B cell (primary cell): Measurements from ENCODE around the gene ITPR3. TPM values are rescaled to one million over a fixed set of nuclear protein-coding genes. Genes with fewer than 3 reads are reported as not detected.

Experiments used
- ATAC-seq: fragments of 200-7000 bp; cut with Tn5 transposase; one replicate; pipeline ENCODE4 v1.10.0; 2021; ENCODE audit warnings: low read depth, mild to moderate bottlenecking, moderate number of reproducible peaks, moderate library complexity
- CTCF ChIA-PET: fragments of 350-600 bp; sonication (Branson Sonifier 250); formaldehyde crosslinking; loops from one replicate; lab custom pipeline; 2021; ENCODE audit warnings: antibody characterized with exemption, inconsistent platforms; lab: Charles Lee
- POLR2A ChIA-PET: fragments of 350-600 bp; sonication (Branson Sonifier 250); formaldehyde crosslinking; loops from one replicate; lab custom pipeline; 2021; ENCODE audit warnings: antibody characterized with exemption; lab: Charles Lee
- DNase-seq: peaks from one replicate; pipeline ENCODE4 v3.0.0; 2013
- H2AFZ ChIP-seq: 2 replicates; pipeline ENCODE4 v1.6.1; 2012; ENCODE audit warnings: mild to moderate bottlenecking, low read depth, low read length; ENCODE audit not compliant: insufficient read depth, poor library complexity, severe bottlenecking
- H3K27ac ChIP-seq, 2 donors: 1 replicate in 1 of 2; 2 replicates in 1 of 2; pipeline ENCODE4 v1.5.1; 2012 to 2013; ENCODE audit warnings: low read length in 2 of 2, mild to moderate bottlenecking in 2 of 2, moderate library complexity in 1 of 2
- H3K27me3 ChIP-seq, 4 experiments: fragments of 200-600 bp in 1 of 4; sonication (generic) in 1 of 4; replicated peaks in 1 of 4; 1 replicate in 2 of 4; 2 replicates in 2 of 4; pipeline versions ENCODE4 v1.6.1 to v1.7.0; 2013 to 2016; ENCODE audit warnings: low read length in 3 of 4, mild to moderate bottlenecking in 2 of 4, mixed read lengths in 1 of 4, moderate library complexity in 1 of 4; ENCODE audit not compliant: insufficient read depth in 4 of 4, control insufficient read depth in 3 of 4; ENCODE audit errors: control extremely low read depth in 1 of 4
- H3K36me3 ChIP-seq, 2 experiments: replicated peaks in 1 of 2; 1 replicate in 1 of 2; 2 replicates in 1 of 2; pipeline versions ENCODE4 v1.6.1 to v1.7.1; 2013; ENCODE audit warnings: low read length in 1 of 2; ENCODE audit not compliant: insufficient read depth in 2 of 2, control insufficient read depth in 1 of 2; ENCODE audit errors: control extremely low read depth in 1 of 2, extremely low read depth in 1 of 2
- H3K4me1 ChIP-seq, 2 donors: fragments of 200-600 bp in 1 of 2; sonication (generic) in 1 of 2; 1 replicate in 1 of 2; 2 replicates in 1 of 2; pipeline versions ENCODE4 v1.5.1 to v1.6.1; 2013 to 2017; ENCODE audit warnings: low read length in 2 of 2; ENCODE audit not compliant: control insufficient read depth in 2 of 2, insufficient read depth in 2 of 2
- H3K4me2 ChIP-seq: replicated peaks from 2 replicates; pipeline ENCODE3; 2012; ENCODE audit warnings: mild to moderate bottlenecking, low read depth, low read length; ENCODE audit not compliant: poor library complexity, severe bottlenecking
- H3K4me3 ChIP-seq, 5 experiments: fragments of 200-600 bp in 1 of 5; sonication (generic) in 1 of 5; 1 replicate in 3 of 5; 2 replicates in 2 of 5; pipeline versions ENCODE4 v1.5.1 to v1.7.0; 2011 to 2016; ENCODE audit warnings: low read length in 4 of 5, mild to moderate bottlenecking in 4 of 5, low read depth in 2 of 5, control low read depth in 1 of 5, moderate library complexity in 1 of 5; ENCODE audit not compliant: insufficient read depth in 1 of 5; ENCODE audit errors: control extremely low read depth in 1 of 5, extremely low read depth in 1 of 5
- H3K79me2 ChIP-seq: fragments of 200-600 bp; sonication (generic); one replicate; pipeline ENCODE4 v1.6.0; 2016; ENCODE audit warnings: low read length; ENCODE audit not compliant: control insufficient read depth, insufficient read depth
- H3K9ac ChIP-seq: fragments of 200-600 bp; sonication (generic); 2 replicates; pipeline ENCODE4 v1.6.1; 2017; ENCODE audit warnings: mild to moderate bottlenecking, low read length, moderate library complexity
- H3K9me3 ChIP-seq, 3 donors: one replicate each; pipeline versions ENCODE4 v1.6.1 to v1.7.1; 2013; ENCODE audit warnings: low read length in 2 of 3; ENCODE audit not compliant: control insufficient read depth in 2 of 3, insufficient read depth in 1 of 3; ENCODE audit errors: control extremely low read depth in 1 of 3
- H4K20me1 ChIP-seq: 2 replicates; pipeline ENCODE4 v1.6.0; 2012; ENCODE audit warnings: mild to moderate bottlenecking, low read length; ENCODE audit not compliant: insufficient read depth, control insufficient read depth, poor library complexity, severe bottlenecking
- H3K27ac Mint-ChIP-seq: one replicate; pipeline ENCODE4 v1.8.0; 2021; ENCODE audit warnings: mixed read lengths
- H3K27me3 Mint-ChIP-seq: one replicate; pipeline ENCODE4 v1.8.0; 2021; ENCODE audit warnings: mixed read lengths
- H3K4me1 Mint-ChIP-seq: one replicate; pipeline ENCODE4 v1.8.0; 2021; ENCODE audit warnings: mixed read lengths
- H3K4me3 Mint-ChIP-seq: one replicate; pipeline ENCODE4 v1.8.0; 2021; ENCODE audit warnings: mixed read lengths
- H3K9me3 Mint-ChIP-seq: one replicate; pipeline ENCODE4 v1.8.0; 2022; ENCODE audit warnings: mixed read lengths; ENCODE audit not compliant: insufficient read depth
- CTCF ChIP-seq: fragments of 200-600 bp; IDR thresholded peaks from one replicate; pipeline ENCODE4 v1.8.0; 2022; ENCODE audit warnings: antibody characterized with exemption, mild to moderate bottlenecking
- EZH2 ChIP-seq: IDR thresholded peaks from 2 replicates; pipeline ENCODE4 v1.6.1; 2012; ENCODE audit warnings: borderline replicate concordance, low read depth, mild to moderate bottlenecking, moderate library complexity, low read length; ENCODE audit not compliant: insufficient read depth, poor library complexity, severe bottlenecking
- WGBS: methylation state at CpG from one replicate; pipeline ENCODE4 v1.1.5; 2013; ENCODE audit warnings: missing lambda C conversion rate; ENCODE audit not compliant: insufficient coverage; 5-methylcytosine and 5-hydroxymethylcytosine counted together
- intact Hi-C: fragments of 100-400 bp; cut with micrococcal nuclease; formaldehyde crosslinking; loops from one replicate; pipeline ENCODE4 v1.10.0; 2022
- polyA plus RNA-seq: library from polyadenylated mRNA; depleted of rRNA; stranded (reverse); fragments of >200 nt; gene quantifications from 2 replicates; pipeline ENCODE4 v1.2.3, GENCODE V29; 2012
- total RNA-seq, 2 donors: library from RNA; stranded (reverse); fragments of 120-200 nt in 1 of 2; gene quantifications; 1 replicate in 1 of 2; 2 replicates in 1 of 2; pipeline versions ENCODE4 v1.2.3 to v1.2.4, GENCODE V29; 2013 to 2022

Gene ITPR3
- total and polyA plus RNA-seq, 2 donors (not counting 1 experiment from before 2014, with no cell fraction given) = 61.9 to 67.6 TPM

- H3K79me2 ChIP-seq = peaks cover 42% of the 10 kb centered on the region
- 80% methylated on average over 5 of the region's 12 CpGs for WGBS
- peak overlapping the region in 1 of 2 donors; percentile 92 for H3K27ac ChIP-seq
- TF ChIP-seq EZH2 (no peak), CTCF (no peak)
- Mint-ChIP-seq H3K4me1 (peaks cover 55% of the 10 kb centered on the region), H3K4me3 (peak overlapping the region; percentile 92), H3K27me3 (no peaks in the 10 kb centered on the region), H3K27ac (peak overlapping the region; percentile 87), H3K9me3 (no peaks in the 10 kb centered on the region)
- ATAC-seq (no peak), DNase-seq (no peak)
- H3K4me1 ChIP-seq = peaks cover 20 to 34% of the 10 kb centered on the region in 2 donors
- peak overlapping the region; percentile 97 for H3K4me2 ChIP-seq
- intact Hi-C loops = loop anchor here (1.0 to 5.0 kb wide), 3 partner anchors 10 to 230 kb away; partner anchors contain the start of gene KIFC1
- H3K36me3 ChIP-seq = peaks cover 0 to 2% of the 10 kb centered on the region in 2 experiments
- peak overlapping the region in 4 of 5 experiments; percentile 78 to 98 (median 96) for H3K4me3 ChIP-seq
- no peaks in the 10 kb centered on the region for H3K27me3 ChIP-seq
- H3K9me3 ChIP-seq = no peaks in the 10 kb centered on the region
- H3K9ac ChIP-seq = peak overlapping the region; percentile 97
- ChIA-PET POLR2A (interaction anchor here (0.7 to 2.6 kb wide), 5 partner anchors 25 to 323 kb away, joined by 4 to 9 read pairs (median 6); partner anchors contain the start of gene BAK1), CTCF (interaction anchor here (0.5 to 3.3 kb wide), 8 partner anchors 11 to 1495 kb away, joined by 3 to 31 read pairs (median 8); partner anchors contain the start of genes ATF6B and UQCC2)
- peaks cover 32% of the 10 kb centered on the region for H4K20me1 ChIP-seq
- H2AFZ ChIP-seq = no peak overlapping the region
Measured at GRCh38 chr6:33622456-33623431, 1.6 kb downstream of the ITPR3 start.
